Adipocyte (in vitro differentiated cells): ENCODE measurements around the gene DIRAS2.

Experiments used
- DNase-seq: peaks from one replicate; pipeline ENCODE4 v3.0.0-alpha.2; 2015; ENCODE audit warnings: low read depth
- H3K27me3 ChIP-seq: replicated peaks from 2 replicates; pipeline ENCODE4 v1.7.0; 2013; ENCODE audit warnings: mild to moderate bottlenecking, low read length, moderate library complexity; ENCODE audit not compliant: control insufficient read depth, insufficient read depth
- H3K36me3 ChIP-seq: 2 replicates; pipeline ENCODE4 v1.7.0; 2013; ENCODE audit warnings: low read length, mild to moderate bottlenecking, moderate library complexity; ENCODE audit not compliant: control insufficient read depth, insufficient read depth, severe bottlenecking
- H3K4me1 ChIP-seq: 2 replicates; pipeline ENCODE4 v1.7.0; 2013; ENCODE audit warnings: mild to moderate bottlenecking, low read length, moderate library complexity; ENCODE audit not compliant: control insufficient read depth, insufficient read depth
- H3K4me3 ChIP-seq: 2 replicates; pipeline ENCODE4 v1.7.0; 2013; ENCODE audit warnings: mild to moderate bottlenecking, low read length, moderate library complexity
- H3K9ac ChIP-seq: 2 replicates; pipeline ENCODE4 v1.7.0; 2013; ENCODE audit warnings: mild to moderate bottlenecking, low read length, moderate library complexity
- H3K9me3 ChIP-seq: 2 replicates; pipeline ENCODE4 v1.7.0; 2013; ENCODE audit warnings: mild to moderate bottlenecking, low read length, moderate library complexity; ENCODE audit not compliant: control insufficient read depth

Gene DIRAS2

DNA sequence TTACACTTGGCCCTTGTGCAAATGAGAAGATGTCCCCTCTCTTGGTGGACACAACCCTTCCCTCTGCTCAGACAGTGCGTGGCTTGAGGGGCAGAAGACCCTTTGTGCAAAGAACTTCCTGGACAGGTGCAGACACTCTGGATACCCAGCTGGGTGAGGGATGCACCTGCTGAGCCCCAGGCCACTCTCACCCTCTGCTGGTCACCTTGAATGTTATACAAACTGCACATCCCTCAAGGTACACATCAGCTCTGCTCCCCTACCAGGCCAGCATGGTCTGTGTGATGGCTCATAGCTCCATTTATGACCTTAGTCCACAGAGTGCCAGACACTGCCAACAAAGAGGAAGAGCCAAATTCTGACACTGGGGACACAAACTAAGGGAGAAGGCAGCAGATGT, 3.1 kb upstream of the DIRAS2 start:
- Histone ChIP-seq H3K9me3 (peaks cover 7% of the 10 kb centered on the region), H3K27me3 (peaks cover 59% of the 10 kb centered on the region), H3K4me3 (no peak overlapping the region), H3K36me3 (no peaks in the 10 kb centered on the region), H3K4me1 (peaks cover 4% of the 10 kb centered on the region), H3K9ac (no peak overlapping the region)
- no peak for DNase-seq

DNA sequence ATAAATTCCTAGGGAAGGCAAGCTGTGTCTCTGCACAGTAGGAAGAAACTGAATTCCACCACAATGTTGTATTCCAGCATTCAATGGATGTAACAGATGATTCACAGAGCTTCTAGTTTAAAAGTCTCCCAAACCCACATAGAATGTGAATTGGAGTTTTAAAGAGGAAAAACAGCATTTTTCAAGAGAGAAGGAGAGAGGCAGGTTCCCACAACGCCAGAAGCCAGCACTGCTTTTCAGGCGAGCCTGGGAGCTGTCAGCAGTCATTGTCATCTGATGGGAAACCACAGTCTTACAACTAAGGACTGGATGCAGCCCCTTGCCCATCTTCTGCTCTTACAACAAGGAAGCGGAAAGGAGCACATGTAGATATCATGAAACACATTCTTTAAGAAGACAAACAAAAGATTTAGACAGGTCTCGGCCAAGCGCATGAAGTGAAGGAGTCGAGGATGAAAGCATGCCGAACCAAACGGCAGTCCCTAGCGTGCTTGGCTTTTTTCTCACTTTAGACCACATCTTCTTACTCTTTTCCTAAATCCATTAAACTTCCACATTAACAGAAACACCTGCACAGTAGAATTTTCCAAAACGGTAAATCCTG, 638 bp downstream of the DIRAS2 start:
- peaks cover 4% of the 10 kb centered on the region for H3K4me1 ChIP-seq
- peak overlapping the region; percentile 85 for H3K4me3 ChIP-seq
- peaks cover 46% of the 10 kb centered on the region for H3K27me3 ChIP-seq
- H3K36me3 ChIP-seq: no peaks in the 10 kb centered on the region
- DNase-seq: no peak
- H3K9ac ChIP-seq: peak overlapping the region; percentile 75
- H3K9me3 ChIP-seq: no peaks in the 10 kb centered on the region

DNA sequence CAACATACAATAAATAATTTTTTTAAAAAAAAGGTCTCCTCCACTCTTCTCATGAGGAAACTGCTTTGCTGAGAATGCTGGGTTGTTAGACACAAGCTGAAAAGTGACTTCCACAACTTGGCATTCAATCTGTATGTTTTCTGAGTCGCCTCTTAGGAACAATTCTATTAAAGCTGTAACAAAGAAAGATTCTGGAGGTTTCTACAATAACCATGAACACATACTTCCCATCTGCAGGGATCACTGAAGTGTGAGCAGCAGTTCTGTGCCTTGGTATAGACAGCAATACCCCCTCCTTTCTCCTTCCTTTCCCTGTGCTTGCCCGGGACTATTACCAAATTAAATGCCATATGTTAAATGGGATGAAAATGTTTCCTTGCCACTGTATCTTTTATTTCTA, 1.5 kb downstream of the DIRAS2 start:
- Histone ChIP-seq H3K4me1 (peaks cover 4% of the 10 kb centered on the region), H3K36me3 (no peaks in the 10 kb centered on the region), H3K4me3 (peak overlapping the region; percentile 85), H3K9ac (no peak overlapping the region), H3K27me3 (peaks cover 37% of the 10 kb centered on the region), H3K9me3 (no peaks in the 10 kb centered on the region)
- DNase-seq: no peak

DNA sequence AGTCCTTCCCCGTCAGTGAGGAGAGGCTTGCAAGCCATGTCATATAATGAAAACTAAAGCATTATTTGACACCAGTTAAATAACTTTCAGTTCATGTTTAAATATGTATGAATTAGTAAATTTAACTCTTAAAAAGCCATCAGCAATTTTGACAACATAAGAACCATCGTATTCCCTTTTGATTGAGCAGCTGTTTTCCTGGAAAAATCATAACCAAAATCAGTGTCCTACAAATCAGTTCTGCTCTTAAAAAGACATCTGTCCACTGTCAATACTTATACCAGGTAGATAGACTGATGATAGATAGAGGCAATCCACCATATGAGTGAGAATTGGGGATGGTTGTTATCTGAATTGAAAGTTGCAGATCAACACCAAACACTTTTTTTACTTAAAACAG, 2.3 kb downstream of the DIRAS2 start:
- no peak for DNase-seq
- Histone ChIP-seq H3K27me3 (peaks cover 30% of the 10 kb centered on the region), H3K4me3 (no peak overlapping the region), H3K9me3 (no peaks in the 10 kb centered on the region), H3K4me1 (peaks cover 4% of the 10 kb centered on the region), H3K36me3 (no peaks in the 10 kb centered on the region), H3K9ac (no peak overlapping the region)

DNA sequence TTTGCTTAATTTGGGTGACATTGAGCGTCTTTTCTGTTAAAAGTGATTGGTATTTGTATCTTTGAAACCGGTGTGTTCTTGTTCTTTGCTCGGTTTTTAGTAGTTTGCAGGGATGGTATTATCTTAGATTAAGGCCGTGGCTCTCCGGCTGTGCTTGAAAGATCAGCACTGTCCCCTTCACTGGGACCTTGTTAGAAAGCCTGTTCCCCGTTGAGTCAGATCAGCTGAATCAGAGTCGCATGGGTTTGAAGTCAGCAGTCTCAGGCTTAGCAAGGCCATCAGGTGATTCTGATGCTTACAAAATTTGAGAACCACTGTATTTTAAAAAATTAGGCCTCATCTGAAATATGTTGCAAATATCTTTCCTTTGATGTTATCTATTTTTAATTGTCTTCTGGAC, 5.0 kb downstream of the DIRAS2 start:
- Histone ChIP-seq H3K9ac (no peak overlapping the region), H3K4me3 (no peak overlapping the region), H3K36me3 (no peaks in the 10 kb centered on the region), H3K9me3 (no peaks in the 10 kb centered on the region), H3K4me1 (peaks cover 4% of the 10 kb centered on the region), H3K27me3 (peaks cover 17% of the 10 kb centered on the region)
- no peak for DNase-seq

DNA sequence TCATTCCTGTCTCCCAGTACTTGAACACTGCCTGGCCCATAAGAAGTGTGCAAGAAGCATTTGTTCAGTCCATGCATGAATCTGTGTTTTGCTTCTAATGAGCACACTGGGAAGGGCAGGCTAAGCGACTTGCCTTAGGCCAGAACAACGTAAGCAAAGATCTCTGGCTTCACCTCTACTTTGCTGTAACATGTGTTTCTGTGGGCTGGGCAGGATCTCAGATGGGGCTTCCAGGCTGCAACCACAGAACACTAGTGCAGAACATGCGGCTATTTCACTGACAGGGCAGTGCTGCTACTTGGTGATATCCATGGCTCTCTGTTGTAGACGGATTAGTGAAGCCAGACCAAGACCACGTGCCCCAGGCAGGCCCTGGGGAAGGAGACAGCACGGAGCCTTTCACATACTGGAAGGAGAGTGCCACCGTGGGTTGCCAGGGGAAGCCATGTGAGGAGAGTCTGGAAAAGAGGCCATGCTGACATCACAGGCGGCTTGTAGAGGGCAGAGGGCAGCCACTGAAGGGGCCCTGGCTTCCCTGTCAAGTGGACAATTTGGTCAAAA, 9.9 kb downstream of the DIRAS2 start:
- no peak overlapping the region for H3K4me3 ChIP-seq
- peaks cover 5% of the 10 kb centered on the region for H3K27me3 ChIP-seq
- DNase-seq: no peak
- H3K4me1 ChIP-seq: no peaks in the 10 kb centered on the region
- H3K9ac ChIP-seq: no peak overlapping the region
- no peaks in the 10 kb centered on the region for H3K9me3 ChIP-seq
- H3K36me3 ChIP-seq: no peaks in the 10 kb centered on the region

DNA sequence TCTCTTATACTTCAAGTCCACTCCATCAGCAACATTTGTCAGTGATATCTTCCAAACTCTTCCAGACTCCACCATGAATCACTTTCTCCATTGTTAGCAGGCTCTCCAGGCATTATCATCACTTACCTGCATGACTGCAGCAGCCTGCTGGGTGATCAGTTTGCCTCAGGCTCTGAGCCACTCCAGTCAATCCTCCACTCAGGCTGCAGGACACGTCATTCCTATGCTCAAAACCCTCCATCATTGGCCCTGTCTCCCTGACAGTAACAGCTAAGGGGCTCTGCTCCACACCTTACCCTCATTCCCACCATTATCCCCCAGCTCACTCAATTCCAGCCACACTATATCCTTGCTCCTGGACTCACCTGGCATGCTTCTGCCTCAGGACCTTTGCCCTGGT, 10.7 kb downstream of the DIRAS2 start:
- H3K27me3 ChIP-seq: peaks cover 5% of the 10 kb centered on the region
- no peak overlapping the region for H3K4me3 ChIP-seq
- H3K9me3 ChIP-seq: no peaks in the 10 kb centered on the region
- H3K4me1 ChIP-seq: no peaks in the 10 kb centered on the region
- H3K9ac ChIP-seq: no peak overlapping the region
- no peaks in the 10 kb centered on the region for H3K36me3 ChIP-seq
- DNase-seq: no peak

DNA sequence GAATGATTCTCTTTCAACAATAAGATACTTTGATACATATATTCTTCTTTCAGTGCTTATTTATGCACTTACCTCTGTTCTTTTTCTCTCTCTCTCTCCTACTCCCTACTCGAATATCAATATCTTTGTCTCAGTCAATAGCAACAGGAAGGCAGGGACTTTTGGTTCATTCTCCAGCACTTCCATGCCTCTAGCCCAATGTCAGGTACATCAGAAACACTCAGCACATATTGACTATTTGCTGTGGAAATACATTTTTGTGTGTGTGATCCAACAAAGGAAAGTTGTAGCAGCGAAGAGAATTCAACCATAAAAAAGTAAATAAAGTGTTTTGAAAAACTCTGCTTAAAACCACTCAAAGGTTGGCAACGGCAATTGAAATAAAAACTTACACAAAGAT, 12.6 kb downstream of the DIRAS2 start:
- DNase-seq: no peak
- Histone ChIP-seq H3K9ac (no peak overlapping the region), H3K4me3 (no peak overlapping the region), H3K9me3 (no peaks in the 10 kb centered on the region), H3K4me1 (no peaks in the 10 kb centered on the region), H3K36me3 (no peaks in the 10 kb centered on the region), H3K27me3 (peaks cover 5% of the 10 kb centered on the region)

DNA sequence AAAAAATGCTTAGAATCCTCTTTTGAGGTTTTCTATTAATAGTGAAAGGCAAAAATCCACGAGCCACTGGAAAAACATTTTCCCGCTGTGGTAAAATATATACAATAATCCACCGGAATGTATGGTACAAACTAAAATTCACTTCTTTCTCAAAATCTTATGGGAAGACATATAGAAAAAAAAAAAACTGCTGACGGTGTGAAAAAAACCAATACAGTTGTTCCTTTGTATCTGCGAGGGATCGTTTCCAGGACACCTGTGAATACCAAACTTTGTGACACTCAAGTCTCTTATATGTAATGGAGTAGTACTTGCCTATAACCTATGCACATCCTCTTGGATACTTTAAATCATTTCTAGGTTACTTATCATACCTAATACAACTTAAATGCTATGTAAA, 13.3 kb downstream of the DIRAS2 start:
- Histone ChIP-seq H3K4me1 (no peaks in the 10 kb centered on the region), H3K36me3 (no peaks in the 10 kb centered on the region), H3K9ac (no peak overlapping the region), H3K27me3 (peaks cover 5% of the 10 kb centered on the region), H3K9me3 (no peaks in the 10 kb centered on the region), H3K4me3 (no peak overlapping the region)
- DNase-seq: no peak

DNA sequence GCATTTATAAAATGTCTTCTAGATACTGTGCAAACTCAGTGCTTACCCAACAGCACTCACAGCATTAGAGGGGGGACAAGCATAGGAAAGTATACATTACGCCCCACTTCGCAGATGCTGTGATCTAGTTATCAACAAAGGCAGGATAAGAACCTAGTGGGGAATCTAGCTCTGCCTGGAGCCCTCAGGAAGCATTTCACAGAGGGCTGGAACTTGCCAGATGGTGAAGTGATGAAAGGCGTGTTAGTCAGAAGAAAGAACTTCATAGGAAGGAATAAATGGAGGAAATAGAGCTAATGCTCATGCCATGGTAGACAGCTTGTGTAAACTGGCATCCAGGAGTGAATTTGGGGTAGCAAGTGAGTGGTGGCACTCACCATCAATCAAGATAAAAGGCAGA, 25.8 kb downstream of the DIRAS2 start:
- no peak for DNase-seq
- Histone ChIP-seq H3K9me3 (no peaks in the 10 kb centered on the region), H3K4me1 (no peaks in the 10 kb centered on the region), H3K4me3 (no peak overlapping the region), H3K9ac (no peak overlapping the region), H3K36me3 (no peaks in the 10 kb centered on the region), H3K27me3 (no peaks in the 10 kb centered on the region)

DNA sequence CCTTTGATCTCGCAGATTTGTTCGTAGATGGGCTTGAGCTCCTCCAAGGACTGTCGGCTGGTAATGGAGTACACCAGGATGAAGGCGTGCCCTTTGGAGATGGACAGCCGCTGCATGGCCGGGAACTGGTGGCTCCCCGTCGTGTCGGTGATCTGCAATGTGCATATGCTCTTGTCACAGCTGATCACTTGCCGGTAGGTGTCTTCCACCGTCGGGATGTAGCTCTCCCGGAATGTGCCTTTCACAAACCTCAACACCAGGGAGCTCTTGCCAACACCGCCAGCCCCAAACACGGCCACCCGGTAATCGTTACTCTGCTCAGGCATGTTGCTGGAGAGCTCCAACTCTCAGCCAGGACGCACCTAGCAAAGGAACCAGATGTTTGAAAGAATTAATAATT, 29.1 kb downstream of the DIRAS2 start:
- Histone ChIP-seq H3K9ac (no peak overlapping the region), H3K36me3 (no peaks in the 10 kb centered on the region), H3K4me1 (no peaks in the 10 kb centered on the region), H3K4me3 (no peak overlapping the region), H3K27me3 (no peaks in the 10 kb centered on the region), H3K9me3 (no peaks in the 10 kb centered on the region)
- no peak for DNase-seq

DNA sequence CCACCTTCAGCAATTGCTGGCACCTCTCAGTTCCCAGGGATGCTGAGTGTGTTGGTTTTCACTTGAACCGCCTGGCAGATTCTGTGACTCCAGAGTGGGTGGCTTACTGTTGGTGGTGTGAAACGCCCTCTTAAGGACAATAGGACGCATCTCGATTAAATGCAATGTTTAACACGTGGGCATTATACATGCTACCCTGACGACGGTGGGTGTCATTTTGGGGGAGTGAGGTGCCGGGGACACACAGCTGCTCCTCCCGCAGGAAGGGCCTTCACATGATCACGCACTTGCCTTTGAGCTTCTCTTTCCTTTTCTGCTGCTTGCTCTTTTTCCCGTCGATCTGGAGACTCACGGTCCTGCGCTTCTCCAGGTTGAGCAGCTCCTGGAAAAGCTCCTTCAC, 29.7 kb downstream of the DIRAS2 start:
- Histone ChIP-seq H3K9me3 (no peaks in the 10 kb centered on the region), H3K4me1 (no peaks in the 10 kb centered on the region), H3K27me3 (no peaks in the 10 kb centered on the region), H3K36me3 (no peaks in the 10 kb centered on the region), H3K4me3 (no peak overlapping the region), H3K9ac (no peak overlapping the region)
- DNase-seq: no peak
